ELF-1 (cell line): ENCODE results near the gene C4orf54.

ENCODE experiments used
- DNase-seq: peaks from one replicate; pipeline ENCODE4 v3.0.0-alpha.2; 2016; ENCODE audit warnings: low read depth, low spot score

Gene C4orf54

DNA sequence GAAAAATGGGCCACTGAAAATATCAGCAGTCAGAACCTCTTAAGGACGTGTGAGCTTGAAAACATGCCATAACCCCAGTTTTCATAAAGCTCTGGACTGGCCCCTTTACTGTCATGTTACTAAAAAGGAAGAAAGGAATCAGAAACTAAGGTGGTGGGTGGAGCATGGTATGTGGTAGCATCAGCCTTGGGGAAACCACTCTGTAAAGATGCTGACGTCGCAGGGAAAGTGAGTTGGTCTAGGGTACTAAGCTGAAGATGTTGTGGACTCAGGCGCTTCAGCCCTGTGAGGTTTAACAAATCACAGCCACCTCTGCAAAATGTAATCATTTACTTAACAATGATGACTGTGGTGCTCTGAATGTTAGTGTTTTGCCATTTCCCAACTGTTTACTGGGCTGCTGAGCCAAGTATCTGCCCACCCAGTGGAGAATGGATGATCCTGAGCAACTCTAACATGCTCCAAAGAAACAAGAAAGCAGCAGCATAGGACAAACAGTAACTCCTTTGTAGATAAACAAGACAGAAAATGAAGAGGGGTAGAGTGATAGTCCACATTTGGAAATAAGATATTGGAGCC is 33.4 kb downstream of the C4orf54 start:
- DNase-seq = no peak

DNA sequence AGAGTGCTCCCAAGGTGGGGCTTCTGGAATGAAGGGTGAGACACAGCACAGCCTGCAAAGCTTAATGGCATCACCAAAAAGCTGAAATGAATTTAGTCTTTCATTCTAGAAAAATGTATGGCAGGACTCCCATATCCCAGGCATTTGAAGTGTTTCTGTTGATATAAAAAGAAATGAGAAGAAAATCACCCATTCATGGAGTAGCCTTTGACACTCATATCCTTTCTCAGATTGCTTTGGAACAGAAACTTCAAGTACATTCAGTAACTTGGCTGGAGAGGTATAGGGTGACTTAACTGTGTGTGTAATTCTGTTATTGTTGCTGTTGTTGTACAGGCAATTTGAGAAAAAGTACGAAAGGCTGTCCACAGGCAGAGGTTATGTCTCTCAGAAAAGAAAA is 35.3 kb downstream of the C4orf54 start:
- DNase-seq = no peak

DNA sequence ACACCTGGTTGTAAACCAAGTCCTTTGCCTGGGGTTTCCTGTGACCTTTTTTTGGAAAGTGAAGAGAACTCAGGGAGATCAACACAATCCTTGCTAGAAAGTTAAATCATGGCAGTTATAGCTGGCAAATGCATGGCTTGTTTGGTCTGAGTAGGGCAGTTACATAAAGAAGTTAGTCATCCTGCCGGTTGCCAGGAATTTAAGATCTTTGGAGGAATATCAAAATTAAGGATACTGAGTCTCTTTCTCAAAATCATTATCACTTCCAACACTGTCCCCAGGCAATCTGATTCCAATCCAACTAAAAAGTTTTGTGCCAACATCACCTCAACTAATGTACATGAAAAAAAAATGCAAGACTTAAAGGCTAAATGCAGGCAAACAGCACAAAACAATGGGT is 40.3 kb downstream of the C4orf54 start:
- DNase-seq = no peak

DNA sequence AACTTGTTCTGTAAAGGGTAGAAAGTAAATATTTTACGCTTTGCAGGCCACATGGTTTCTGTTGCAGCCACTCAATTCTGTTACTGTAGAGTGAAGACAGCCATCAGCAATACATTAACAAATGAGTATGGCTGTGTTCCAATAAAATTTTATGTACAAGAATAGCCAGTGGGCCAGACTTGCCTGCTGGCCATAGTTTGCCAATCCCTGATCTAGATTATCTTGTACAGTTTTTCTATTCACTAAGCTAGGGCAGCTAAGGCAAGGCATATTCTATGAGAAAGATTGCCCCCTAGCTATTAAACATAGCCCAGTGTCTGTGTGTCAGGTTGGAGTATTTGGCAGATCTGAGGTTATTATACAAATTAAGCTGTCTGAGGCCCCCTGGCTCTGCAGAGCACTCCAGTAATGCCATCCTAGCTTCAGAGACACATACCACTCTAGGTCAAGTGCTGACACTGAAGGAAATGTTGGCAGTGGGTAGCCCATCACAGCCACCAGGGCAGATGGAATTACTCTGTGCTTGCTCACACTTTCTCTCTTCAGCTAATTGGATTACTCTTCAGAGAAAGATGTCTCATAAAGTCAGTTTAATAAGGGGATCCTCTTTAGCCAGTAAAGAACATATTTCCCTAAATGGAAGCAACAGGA is 42.3 kb downstream of the C4orf54 start:
- DNase-seq = no peak

DNA sequence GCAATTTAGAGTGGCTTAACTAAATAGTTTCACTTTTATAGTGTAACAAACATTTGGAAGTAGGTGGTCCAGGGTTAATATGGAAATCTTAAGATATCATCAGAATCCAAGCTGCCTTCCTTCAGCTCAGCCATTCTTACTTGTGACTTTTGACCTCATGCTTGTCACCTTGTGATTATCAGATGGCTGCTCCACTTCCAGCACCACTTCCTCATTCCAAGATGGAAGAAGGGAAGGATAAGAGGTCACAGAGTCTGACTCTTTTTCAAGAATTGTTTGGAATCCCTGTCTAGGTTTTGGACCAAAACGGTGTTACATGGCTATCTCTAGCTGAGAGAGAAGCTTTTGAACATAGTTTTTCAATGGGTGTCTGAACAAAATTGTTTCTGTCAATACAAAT is 43.1 kb downstream of the C4orf54 start:
- DNase-seq = no peak

DNA sequence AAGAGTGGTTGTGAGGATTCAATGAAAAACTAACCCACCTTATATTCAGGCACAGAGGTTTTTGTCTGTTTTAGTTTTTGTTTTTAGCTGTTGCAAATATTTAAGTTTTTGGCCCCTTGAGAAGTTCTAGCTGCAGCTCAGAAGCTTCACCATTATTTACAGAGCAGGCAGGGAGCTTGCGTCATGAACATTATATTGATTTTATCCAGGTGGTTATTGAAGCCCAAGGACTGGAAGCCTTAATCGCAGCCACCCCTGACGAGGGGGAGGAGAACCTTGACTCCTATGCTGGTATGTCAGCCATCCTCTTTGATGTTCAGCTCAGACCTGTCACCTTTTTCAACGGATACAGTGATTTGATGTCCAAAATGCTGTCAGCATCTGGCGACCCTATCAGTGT is 44.9 kb downstream of the C4orf54 start:
- DNase-seq = no peak

DNA sequence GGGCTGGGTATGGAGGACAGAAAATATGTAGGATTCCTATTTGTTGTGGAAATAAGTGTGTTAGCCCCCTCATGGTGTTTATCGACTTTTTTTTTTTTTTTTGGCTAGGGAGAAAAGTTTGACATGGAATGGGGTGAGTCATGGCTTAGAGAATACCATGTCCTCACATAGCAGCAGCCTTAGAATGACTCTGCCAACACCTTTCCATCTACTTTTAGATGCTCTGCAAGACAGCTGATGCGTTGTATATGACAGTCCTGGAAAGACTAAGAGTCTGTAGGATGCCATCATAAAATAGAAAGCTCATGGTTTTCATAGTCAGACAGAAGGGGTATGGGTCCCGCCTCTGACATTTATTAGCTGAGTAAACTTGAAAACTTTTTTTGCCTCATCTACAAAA is 45.3 kb downstream of the C4orf54 start:
- no peak for DNase-seq

DNA sequence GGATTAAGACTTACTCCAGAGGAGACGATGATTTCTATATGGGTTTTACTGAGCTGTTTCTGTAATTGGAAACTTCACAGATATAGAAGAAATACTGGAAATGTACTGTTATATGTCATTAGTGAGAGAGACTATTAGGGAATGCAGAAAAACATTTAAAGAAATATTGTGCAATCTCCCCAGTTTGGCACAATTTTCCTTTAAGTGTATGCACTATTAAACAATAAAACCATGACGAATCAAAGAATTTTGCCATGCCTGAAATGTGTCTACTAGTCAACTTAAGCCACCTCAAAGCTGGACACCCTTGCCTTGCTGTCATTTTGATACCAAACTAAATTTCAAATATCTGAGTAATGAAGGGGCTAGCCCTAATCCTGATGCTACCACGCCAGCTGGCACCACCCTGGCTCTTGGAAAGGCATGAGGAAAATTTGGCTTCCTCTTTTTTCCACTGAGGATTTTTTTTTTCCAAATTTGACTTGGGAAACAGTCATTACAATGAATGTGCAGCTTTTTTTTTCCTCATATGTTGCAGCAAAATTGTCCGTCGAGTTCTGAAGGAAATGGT is 46.9 kb downstream of the C4orf54 start:
- no peak for DNase-seq

DNA sequence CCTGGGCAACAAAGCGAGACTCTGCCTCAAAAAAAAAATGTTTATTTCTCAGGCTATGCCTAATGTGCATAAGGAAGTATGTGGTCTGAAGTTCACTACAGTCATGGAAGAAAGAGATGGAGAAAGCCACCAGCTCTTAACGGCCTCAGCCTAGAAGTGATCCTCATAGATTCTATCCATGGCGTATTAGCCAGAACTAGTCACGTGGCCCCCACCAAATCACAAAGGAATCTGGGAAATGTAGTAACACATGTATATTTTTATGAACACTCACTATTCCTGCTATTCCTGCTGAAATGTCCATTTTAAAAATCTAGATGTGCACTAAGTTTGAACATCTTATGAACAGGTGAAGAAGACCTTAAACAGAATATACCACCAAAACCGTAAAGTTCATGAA is 49.2 kb downstream of the C4orf54 start:
- DNase-seq = no peak
